ENCODE results near the gene MS4A10.

- TF ChIP-seq CTCF (IDR thresholded peaks at IDR 0.05 in 8 of 11, conservative IDR thresholded peaks at IDR 0.05 in 3 of 11), result peak in 1 of 11 experiments; percentile 13
- no peak for TF ChIP-seq POLR2AphosphoS5 (IDR thresholded peaks at IDR 0.05)
Observed at GRCh38 chr11:60762851-60763691, 22.1 kb upstream of the MS4A10 start.

Measured in spleen (tissue), 7 donors.